ENCODE measurements around the gene OR4D5.
A peak's percentile ranks its signal among the peaks of the same experiment; 100 is the strongest.

Gene OR4D5

DNA sequence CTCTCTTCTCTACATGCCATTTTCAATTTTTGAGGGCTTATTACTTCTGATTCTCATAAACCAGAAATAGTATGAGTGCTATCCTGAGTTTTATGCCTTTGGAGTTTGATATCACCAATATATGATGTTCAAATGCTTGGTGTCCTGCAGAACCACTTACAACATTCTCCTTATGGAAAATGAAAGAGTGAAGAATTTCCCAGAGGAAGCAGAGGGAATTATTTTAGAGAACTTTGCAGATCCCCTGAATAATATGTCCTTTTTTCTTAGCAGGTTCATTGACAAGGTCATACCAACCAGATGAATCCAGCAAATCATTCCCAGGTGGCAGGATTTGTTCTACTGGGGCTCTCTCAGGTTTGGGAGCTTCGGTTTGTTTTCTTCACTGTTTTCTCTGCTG lies at the start of gene OR4D5:
Gene OR4D5, plus strand, starts transcription at position 301 of the 400 bp plus-strand sequence. Its CDS starts 0 bp downstream, at position 301.
- no peak for DNase-seq

DNA sequence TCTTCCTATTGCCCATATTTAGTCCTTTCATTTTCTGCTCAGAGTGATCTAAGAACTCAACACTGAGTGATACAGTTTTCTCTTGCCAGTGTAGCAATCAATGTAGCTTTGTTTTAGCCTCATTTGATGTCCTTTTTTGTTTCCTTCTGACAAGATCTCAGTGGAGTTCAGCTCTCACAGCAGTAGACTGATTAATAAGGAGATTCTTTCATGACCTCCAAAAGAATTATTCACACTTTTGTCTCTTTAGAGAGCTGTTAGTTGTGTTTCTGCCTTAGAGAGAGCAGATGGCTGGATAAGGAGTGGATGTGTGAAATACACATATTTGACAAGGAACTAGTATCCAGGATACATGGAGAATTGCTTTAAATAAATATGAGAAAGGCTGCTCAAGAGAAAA lies 47.4 kb upstream of the OR4D5 start:
- DNase-seq: no peak

DNA sequence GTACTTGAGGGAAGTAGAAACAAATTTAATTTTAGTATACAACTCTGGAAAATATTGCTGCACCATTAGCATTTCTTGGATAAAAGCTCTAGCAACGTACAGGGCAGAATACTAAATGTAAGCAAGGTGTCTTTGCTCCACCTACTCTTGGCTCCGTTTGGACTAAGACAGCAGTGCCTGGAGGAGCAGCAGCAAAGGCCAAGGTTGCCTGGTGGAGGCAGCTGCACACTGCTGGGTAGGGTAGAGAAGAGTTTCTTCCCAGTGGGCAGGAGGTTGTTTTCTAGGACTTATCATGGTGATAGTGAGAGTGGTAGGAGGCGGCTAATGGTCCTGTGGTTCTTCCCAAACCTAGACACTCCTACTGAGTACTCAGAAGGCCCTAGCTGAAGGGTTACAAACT lies 39.6 kb upstream of the OR4D5 start:
- no peak for DNase-seq

DNA sequence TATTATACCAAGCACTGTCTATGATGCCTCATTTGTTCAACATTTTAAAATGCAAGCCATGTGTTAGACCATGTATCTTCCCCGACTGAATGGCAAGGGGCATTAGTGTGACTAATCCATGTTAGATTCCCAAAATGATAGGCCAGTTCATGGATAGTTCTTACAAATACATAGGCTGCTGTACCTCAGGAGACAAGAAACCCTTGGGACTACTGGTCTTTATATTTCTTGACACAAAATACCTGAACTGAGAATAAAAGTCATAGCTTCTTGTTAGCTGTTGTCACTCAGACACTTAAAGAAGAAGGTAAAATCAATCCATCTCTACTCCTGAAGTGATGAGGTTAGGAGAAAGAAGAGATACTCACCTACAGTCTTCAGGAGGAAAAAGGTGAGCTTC lies 37.5 kb upstream of the OR4D5 start, which contains the start of gene OR8D4:
Gene OR8D4, plus strand, starts transcription at position 301 of the 400 bp plus-strand sequence. CDS start 4,265 bp downstream, outside the sequence.
- DNase-seq: no peak

DNA sequence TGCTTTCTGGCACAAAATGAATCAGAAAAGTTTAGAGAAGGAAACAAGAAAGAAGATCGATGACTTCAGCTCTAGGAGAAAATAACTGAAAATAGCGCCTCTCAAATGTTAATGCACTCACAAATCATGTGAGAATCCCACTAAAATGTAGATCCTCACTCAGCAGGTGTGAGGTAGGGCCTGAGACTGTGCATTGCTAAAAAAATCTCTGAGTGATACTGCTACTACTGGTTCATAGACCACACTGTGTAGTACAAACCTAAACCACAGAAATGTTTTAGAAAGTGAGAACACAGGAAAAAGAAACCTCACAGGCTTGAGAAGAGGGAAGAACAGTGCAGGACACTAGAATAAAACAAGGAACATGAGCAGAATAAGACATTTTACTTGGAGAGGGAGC lies 35.5 kb upstream of the OR4D5 start:
- DNase-seq: no peak

DNA sequence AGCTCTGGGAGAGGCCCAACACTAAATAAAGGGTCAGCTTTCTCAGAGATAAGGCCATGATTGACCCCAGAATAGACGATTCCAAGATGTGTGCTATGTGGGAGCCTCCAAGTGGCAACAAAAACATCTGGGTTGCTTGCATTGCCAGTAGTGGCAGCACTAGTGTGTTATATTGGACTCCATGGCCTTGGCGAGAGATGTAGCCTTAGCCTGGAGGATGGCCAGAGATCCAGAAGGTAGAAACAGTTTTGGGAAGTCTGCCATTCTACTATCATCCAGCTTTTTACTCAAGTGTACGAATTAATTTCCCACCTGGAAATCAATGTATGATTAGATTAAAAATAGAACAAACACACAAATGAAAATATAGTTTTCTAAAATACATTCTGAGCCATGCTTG lies 34.5 kb upstream of the OR4D5 start:
- DNase-seq: no peak

DNA sequence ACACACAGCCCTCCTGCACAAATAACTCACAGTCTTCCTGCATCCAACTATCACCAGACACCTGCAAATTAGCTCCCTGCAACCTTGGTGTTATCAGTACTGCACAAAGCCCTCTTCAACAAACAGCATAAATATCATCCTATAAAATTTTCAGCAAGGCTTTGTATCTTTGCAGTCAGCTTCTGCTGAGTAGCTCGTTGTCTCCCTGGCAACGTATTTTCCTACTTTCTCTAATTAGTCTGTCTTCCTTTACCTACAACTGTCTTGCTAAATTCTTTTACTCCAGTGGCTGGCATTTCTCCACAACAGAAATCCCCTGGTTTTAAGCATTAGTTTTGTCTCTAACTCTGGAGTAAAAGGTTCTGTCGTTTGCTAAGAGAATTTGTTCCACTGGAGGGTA lies 33.6 kb upstream of the OR4D5 start:
- DNase-seq: peak in 1 of 58 donors; percentile 3

DNA sequence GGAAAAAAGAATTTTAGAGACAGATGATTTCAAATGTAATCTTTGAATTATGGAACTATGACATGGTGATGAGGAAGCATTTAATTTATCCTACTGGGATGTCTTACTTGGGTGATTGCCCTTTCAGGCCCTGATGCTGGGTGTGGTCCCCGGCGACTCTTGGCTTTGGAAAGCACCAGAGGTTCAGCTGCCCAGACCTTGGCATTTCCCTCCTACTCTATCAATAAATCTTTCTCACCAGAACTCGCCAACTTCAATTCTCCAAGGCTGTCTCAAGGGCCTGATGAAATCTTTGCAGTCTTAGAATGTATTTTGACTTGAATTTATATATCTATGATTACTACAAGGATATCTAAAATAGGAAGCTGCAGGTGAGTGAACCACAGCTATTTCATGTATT lies 18.5 kb upstream of the OR4D5 start:
- no peak for DNase-seq

DNA sequence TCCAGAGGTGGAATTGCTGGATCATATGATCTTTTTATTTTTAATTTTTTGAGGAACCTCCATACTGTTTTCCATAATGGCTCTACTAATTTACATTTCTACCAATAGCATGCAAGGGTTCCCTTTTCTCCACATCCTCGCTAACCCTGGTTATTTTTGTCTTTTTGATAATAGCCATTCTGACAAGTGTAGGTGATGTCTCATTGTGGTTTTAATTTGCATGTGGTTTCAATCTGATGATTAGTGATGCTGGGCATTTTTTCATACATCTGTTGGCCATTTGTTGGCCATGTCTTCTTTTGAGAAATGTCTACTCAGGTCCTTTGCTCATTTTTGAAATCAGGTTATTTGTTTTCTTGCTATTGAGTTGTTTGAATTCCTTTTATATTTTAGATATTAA lies 15.4 kb upstream of the OR4D5 start:
- no peak for DNase-seq

DNA sequence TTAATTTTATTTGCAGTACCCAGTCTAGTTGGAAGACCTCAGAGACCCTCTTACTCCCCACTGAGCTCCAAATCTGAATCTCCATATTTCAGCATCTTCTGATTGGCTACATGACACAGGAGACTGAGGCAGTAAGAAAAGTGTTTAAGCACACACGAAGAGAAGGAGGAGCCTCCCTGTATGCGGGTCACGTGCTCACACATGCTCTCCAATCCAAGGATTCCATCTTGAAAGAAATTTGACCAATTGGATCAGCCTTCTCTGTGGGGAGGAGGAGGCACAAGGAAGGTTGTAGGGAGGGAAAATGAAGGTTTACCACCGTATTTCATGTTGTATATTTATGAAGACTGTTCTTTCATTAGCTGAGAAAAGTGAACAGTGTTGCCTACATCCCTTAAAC lies 3.0 kb downstream of the OR4D5 start:
- DNase-seq: no peak

DNA sequence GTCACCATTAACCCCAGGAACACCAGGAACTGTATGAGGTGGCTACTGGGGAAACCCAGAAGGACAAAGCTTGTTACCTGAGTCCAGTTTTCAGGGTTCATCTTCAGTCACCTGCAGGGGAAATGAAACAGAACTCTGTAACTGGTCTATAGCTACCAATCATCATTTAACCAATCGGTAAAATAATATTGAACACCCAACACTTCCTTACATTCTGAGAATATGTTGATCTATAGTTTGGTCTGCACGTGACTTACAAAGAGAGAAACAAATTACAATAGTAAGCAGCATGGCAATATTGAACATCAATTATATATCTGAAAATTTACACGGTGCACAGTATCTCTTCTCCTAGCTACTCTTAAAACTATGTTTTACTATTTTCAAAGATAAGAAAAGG lies 4.3 kb downstream of the OR4D5 start, which contains the start of gene OR6T1:
Gene OR6T1, minus strand, starts transcription at position 101 of the 400 bp plus-strand sequence. Its CDS starts 0 bp downstream, at position 101.
- no peak for DNase-seq

DNA sequence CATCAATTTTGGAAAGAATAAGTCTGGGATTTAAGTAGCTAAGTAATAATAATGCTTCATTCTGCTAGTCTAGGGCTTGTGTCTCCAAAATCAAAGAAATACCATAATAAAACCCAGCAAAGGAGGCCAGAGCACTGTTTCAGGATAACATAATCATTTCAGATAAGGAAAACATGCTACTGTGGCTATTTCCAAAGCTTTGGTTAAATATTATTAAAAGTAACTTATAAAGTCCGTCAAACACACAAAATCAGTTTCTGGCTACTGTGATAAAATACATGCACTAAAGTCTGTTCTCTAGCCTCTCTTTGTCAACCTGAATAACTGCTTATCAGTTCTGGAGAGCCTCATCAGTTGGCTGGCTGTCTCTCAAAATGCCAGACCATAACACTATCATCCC lies 5.7 kb downstream of the OR4D5 start:
- no peak for DNase-seq

DNA sequence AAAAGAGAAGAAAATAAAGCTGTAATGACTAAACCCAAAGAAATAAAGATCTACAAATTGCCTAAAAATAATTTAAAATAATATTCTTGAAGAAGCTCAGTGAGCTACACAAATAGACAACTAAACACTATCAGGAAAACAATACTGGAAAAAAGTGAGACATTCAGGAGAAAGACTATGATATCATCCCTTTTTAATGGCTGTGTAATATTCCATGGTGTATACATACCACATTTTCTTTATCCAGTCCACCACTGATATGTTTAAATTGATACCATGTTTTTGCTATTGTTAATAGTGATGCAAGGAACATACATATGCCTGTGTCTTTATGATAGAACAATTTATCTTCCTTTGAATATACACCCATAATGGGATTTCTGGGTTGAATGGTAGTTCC lies 17.3 kb downstream of the OR4D5 start:
- no peak for DNase-seq

DNA sequence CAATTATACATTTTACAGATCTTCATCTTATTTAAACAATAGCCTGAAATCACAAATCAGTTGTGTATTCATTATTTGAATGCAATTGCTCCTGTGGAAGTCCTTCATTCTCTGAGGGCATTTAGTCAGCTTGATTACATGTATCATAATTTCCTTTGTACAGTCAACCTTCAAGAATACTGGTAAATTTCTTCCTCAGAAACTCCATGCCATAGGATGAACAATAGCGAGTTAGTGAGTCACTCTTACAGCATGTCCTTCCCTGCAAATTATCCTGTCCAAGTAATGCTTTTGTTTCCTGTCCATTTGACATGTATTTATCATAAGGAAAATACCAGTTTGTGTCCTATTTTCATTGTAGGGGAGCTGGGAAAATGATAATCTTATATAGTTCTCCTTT lies 34.4 kb downstream of the OR4D5 start:
- DNase-seq: no peak

DNA sequence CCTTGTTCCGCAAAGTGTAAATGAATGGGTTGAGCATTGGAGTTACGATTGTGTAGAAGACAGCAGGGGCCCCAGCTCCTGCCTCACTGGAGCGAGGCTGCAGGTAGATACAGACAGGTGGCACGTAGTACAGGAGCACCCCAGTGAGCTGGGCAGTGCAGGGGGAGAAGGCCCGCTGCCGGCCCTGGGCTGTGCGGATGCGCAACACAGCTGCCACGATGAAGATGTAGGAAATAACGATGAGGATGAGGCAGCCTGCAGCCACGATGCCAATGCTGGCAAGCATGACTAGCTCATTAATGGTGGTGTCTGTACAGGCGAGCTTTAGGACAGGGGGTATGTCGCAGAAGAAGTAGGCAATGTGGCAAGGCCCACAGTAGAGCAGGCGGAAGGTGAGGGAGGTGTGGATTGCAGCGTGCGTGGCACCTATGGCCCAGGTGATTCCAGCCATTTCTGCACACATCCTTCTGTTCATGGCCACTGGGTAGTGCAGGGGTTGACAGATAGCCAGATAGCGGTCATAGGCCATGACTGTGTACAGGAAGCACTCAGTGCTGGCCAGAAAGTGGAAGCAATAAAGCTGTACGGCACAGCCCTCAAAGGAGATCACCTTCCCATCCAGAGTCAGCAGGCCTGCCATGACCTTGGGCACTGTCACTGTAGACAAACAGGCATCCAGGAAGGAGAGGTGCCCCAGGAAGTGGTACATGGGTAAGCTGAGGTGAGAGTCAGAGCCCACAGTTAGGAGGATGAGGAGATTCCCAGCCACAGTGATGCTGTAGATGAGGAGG lies 37.5 kb downstream of the OR4D5 start:
- DNase-seq: no peak

DNA sequence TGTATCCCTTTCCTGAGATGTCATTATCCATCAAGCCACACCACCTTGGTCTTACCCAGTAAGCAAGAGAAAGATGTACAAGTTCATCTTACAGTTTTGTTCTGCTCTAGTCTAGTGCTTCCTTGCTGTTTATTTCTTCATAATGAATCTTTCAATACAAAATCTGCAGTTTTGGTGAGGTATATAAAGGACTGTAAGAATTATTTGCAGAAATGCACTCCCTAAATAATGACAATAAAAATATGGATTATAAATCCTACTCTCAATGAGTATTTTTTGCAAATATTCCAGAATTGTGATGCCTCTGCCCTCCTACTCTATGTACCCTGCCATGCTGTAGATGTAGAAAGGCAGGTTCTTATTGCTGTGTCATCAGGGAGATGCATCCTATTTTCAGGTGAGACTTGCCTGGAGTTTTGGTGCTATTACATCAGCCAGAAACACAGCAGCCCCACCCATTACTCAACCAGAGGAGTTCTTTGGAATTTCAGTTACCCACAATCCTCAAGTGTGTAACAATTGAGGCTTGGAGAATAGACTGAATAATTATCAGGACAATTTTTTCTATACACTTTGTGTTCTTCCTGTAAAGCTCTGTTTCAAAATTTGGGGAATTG lies 38.4 kb downstream of the OR4D5 start, which contains the start of gene OR10S1:
Gene OR10S1, minus strand, starts transcription at position 51 of the 617 bp plus-strand sequence. CDS start 117 bp downstream, outside the sequence.
- no peak for DNase-seq

DNA sequence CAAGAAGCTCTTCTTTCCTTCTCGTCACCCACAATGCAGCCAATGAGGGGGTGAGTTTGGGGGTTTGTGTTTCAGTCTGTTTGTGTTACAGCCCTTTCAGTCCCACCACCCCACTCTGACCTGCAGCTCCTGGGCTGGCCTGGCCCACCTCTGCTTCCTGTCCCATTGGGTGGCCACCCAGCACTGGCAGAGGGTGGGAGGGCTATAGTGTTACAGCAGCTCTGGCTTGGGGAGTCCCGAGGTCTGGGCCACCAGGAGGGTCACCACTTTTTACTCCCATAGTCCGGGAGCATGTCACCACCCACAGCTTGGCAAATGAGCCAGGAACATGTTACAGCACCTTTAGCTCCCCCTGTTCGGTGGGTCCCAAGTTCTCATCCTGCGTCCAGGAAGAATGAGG lies 39.9 kb downstream of the OR4D5 start:
- no peak for DNase-seq

All from anterior cingulate cortex (tissue), 58 donors.